ENCODE data around the gene MYL11.

The MYL11 gene

GRCh38 chr16:30421010-30421409 is 46.4 kb downstream of the MYL11 start:
- DNase-seq (ENCODE audit: low read depth), result no peak

Data from iris pigment epithelial cell (primary cell).